ENCODE measurements around the gene SMG6.

- TF ChIP-seq ZNF70 (CRISPR knock-in tag; IDR thresholded peaks at IDR 0.05) (no peak), PATZ1 (CRISPR knock-in tag; IDR thresholded peaks at IDR 0.05; ENCODE audit: borderline replicate concordance) (no peak), TOX (CRISPR knock-in tag; IDR thresholded peaks at IDR 0.05; ENCODE audit: borderline replicate concordance) (no peak), TSHZ2 (CRISPR knock-in tag; IDR thresholded peaks at IDR 0.05) (no peak), ZFP30 (CRISPR knock-in tag; IDR thresholded peaks at IDR 0.05) (no peak), OSR1 (CRISPR knock-in tag; IDR thresholded peaks at IDR 0.05) (no peak), BACH2 (CRISPR knock-in tag; IDR thresholded peaks at IDR 0.05; ENCODE audit: borderline replicate concordance) (no peak), ARNTL (CRISPR knock-in tag; IDR thresholded peaks at IDR 0.05; ENCODE audit: borderline replicate concordance, low read depth) (no peak), SNAI2 (CRISPR knock-in tag; IDR thresholded peaks at IDR 0.05) (no peak), ESRRG (CRISPR knock-in tag; IDR thresholded peaks at IDR 0.05) (no peak), RARB (CRISPR knock-in tag; IDR thresholded peaks at IDR 0.05) (no peak), TCF4 (CRISPR knock-in tag; IDR thresholded peaks at IDR 0.05; ENCODE audit: borderline replicate concordance) (no peak)
Measured at GRCh38 chr17:2019723-2020122, 283.9 kb downstream of the SMG6 start.
